Natural killer cell (primary cell): Measurements from ENCODE around the gene COPS3. TPM values are rescaled to one million over a fixed set of nuclear protein-coding genes. Genes with fewer than 3 reads are reported as not detected.
"Not testable (repeated sequence)": the region's sequence is repeated elsewhere in the genome, so short reads cannot be mapped to it uniquely, and the experiment has no call there.

Source experiments
- ATAC-seq, 3 donors: fragments of 150-1000 bp in 2 of 3; fragments of 200-7000 bp in 1 of 3; cut with Tn5 transposase; 1 replicate in 1 of 3; 2 replicates in 2 of 3; pipeline ENCODE4 v1.10.0; 2021; ENCODE audit warnings: mild to moderate bottlenecking in 2 of 3, moderate library complexity in 2 of 3
- DNase-seq, 2 donors: peaks; one replicate each; pipeline versions ENCODE4 v3.0.0 to v3.0.0-alpha.2; 2013 to 2021; ENCODE audit warnings: mixed read lengths in 1 of 2
- H3K27ac ChIP-seq: one replicate; pipeline ENCODE4 v1.5.1; 2013; ENCODE audit warnings: mild to moderate bottlenecking, low read length
- H3K27me3 ChIP-seq: one replicate; pipeline ENCODE4 v1.6.1; 2013; ENCODE audit warnings: low read length; ENCODE audit not compliant: control insufficient read depth, insufficient read depth
- H3K36me3 ChIP-seq: one replicate; pipeline ENCODE4 v1.6.1; 2013; ENCODE audit warnings: low read length; ENCODE audit not compliant: control insufficient read depth, insufficient read depth
- H3K4me1 ChIP-seq: one replicate; pipeline ENCODE4 v1.6.1; 2013; ENCODE audit warnings: low read length; ENCODE audit not compliant: control insufficient read depth, insufficient read depth
- H3K4me3 ChIP-seq: one replicate; pipeline ENCODE4 v1.5.1; 2013; ENCODE audit warnings: low read length
- H3K9me3 ChIP-seq: one replicate; pipeline ENCODE4 v1.6.1; 2013; ENCODE audit warnings: low read length; ENCODE audit not compliant: control insufficient read depth, insufficient read depth
- H3K27ac Mint-ChIP-seq, 2 donors: one replicate each; pipeline ENCODE4 v1.8.0; 2022; ENCODE audit warnings: mild to moderate bottlenecking in 2 of 2, mixed read lengths in 2 of 2, moderate library complexity in 1 of 2
- H3K27me3 Mint-ChIP-seq, 2 donors: one replicate each; pipeline ENCODE4 v1.8.0; 2022; ENCODE audit warnings: low read depth in 2 of 2, mixed read lengths in 2 of 2
- H3K36me3 Mint-ChIP-seq: one replicate; pipeline ENCODE4 v1.8.0; 2022; ENCODE audit warnings: mixed read lengths
- H3K4me1 Mint-ChIP-seq, 2 donors: one replicate each; pipeline ENCODE4 v1.8.0; 2022; ENCODE audit warnings: mixed read lengths in 2 of 2
- H3K4me3 Mint-ChIP-seq: one replicate; pipeline ENCODE4 v1.8.0; 2022; ENCODE audit warnings: mild to moderate bottlenecking, moderate library complexity, mixed read lengths
- H3K9me3 Mint-ChIP-seq, 2 donors: one replicate each; pipeline ENCODE4 v1.8.0; 2022; ENCODE audit warnings: mixed read lengths in 2 of 2
- CTCF ChIP-seq: fragments of 200-600 bp; IDR thresholded peaks from one replicate; pipeline ENCODE4 v1.8.0; 2022; ENCODE audit warnings: antibody characterized with exemption
- WGBS: methylation state at CpG from one replicate; pipeline ENCODE4 v1.1.7; 2013; ENCODE audit warnings: missing lambda C conversion rate; ENCODE audit not compliant: insufficient coverage; 5-methylcytosine and 5-hydroxymethylcytosine counted together
- intact Hi-C: fragments of 100-400 bp; cut with micrococcal nuclease; formaldehyde crosslinking; loops from one replicate; pipeline ENCODE4 v1.14.2; 2022
- total RNA-seq, 4 donors: library from RNA; stranded (reverse); fragments of 120-200 nt in 1 of 4; gene quantifications; one replicate each; pipeline versions ENCODE4 v1.2.3 to v1.2.4, GENCODE V29; 2013 to 2022

Gene COPS3
- total RNA-seq, 3 donors from 2014 or later (not counting 1 experiment from before 2014, with no cell fraction given), result 101 to 115 (median 102) TPM

DNA sequence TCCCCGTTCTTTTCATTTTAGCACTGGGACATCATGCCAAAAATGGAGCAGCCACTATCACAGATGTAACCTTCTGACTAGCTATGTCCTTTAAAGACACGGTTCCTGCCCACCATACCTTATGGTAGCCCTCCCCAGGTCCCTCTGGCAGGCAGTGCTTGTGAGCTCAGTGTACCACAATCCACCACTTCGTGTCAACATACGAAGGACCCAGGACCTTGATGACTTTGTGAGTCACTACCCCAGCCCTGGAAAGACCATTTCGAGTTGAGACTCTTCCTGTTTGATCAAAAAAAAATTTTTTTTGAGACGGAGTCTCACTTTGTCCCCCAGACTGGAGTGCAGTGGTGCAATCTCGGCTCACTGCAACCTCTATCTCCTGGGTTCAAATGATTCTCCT is 23.0 kb downstream of the COPS3 start:
- H3K4me1 ChIP-seq, result no peaks in the 10 kb centered on the region
- H3K27ac ChIP-seq, result no peak overlapping the region
- ATAC-seq, result no peak
- H3K4me1 Mint-ChIP-seq, result peaks cover 0 to 6% of the 10 kb centered on the region in 2 donors
- no peaks in the 10 kb centered on the region for H3K27me3 ChIP-seq
- no peaks in the 10 kb centered on the region for H3K9me3 ChIP-seq
- H3K4me3 ChIP-seq, result no peak overlapping the region
- H3K36me3 ChIP-seq, result peaks cover 60% of the 10 kb centered on the region
- H3K9me3 Mint-ChIP-seq, result no peaks in the 10 kb centered on the region
- TF ChIP-seq CTCF, result no peak
- no peak overlapping the region for H3K27ac Mint-ChIP-seq
- DNase-seq, result no peak
- H3K4me3 Mint-ChIP-seq, result no peak overlapping the region
- 95% methylated on average over 7 of the region's 7 CpGs for WGBS
- H3K27me3 Mint-ChIP-seq, result no peaks in the 10 kb centered on the region
- intact Hi-C loops, result no loop called here
- H3K36me3 Mint-ChIP-seq, result peaks cover 10% of the 10 kb centered on the region

DNA sequence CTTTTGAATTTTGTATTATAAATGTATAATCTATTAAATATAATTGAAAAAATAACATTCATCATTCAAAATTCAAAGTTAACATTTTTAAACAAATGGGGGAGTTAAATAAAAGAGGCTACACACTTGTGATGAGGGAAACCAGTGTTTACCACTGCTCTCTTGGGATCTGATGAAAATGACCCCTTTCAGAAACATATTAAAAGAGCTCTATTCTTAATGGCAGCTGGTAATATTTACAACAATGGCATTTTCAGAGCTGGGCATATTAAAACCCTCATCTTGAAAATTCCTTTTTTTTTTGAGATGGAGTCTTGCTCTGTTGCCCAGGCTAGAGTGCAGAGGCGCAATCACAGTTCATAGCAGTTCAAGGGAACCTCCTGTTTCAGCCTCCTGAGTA is 24.7 kb downstream of the COPS3 start:
- Mint-ChIP-seq H3K36me3 (peaks cover 10% of the 10 kb centered on the region), H3K4me3 (no peak overlapping the region), H3K27me3 (no peaks in the 10 kb centered on the region), H3K4me1 (peaks cover 0 to 6% of the 10 kb centered on the region in 2 donors), H3K27ac (no peak overlapping the region), H3K9me3 (no peaks in the 10 kb centered on the region)
- H3K36me3 ChIP-seq, result peaks cover 59% of the 10 kb centered on the region
- ATAC-seq (no peak), DNase-seq (no peak)
- no peaks in the 10 kb centered on the region for H3K27me3 ChIP-seq
- H3K27ac ChIP-seq, result no peak overlapping the region
- TF ChIP-seq CTCF, result no peak
- H3K4me1 ChIP-seq, result no peaks in the 10 kb centered on the region
- H3K4me3 ChIP-seq, result no peak overlapping the region
- 94% methylated on average over 1 of the region's 1 CpG for WGBS
- no peaks in the 10 kb centered on the region for H3K9me3 ChIP-seq
- intact Hi-C loops, result no loop called here

DNA sequence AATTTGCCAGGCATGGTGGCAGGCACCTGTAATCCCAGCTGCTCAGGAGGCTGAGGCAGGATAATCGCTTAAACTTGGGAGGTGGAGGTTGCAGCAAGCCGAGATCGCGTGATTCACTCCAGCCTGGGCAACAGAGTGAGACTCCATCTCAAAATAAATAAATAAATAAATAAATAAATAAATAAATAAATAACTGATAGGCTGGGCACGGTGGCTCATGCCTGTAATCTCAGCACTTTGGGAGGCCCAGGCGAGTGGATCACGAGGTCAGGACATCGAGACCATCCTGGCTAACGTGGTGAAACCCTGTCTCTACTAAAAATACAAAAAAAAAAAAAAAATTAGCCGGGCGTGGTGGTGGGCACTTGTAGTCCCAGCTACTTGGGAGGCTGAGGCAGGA is 25.4 kb downstream of the COPS3 start:
- 85% methylated on average over 8 of the region's 11 CpGs for WGBS

DNA sequence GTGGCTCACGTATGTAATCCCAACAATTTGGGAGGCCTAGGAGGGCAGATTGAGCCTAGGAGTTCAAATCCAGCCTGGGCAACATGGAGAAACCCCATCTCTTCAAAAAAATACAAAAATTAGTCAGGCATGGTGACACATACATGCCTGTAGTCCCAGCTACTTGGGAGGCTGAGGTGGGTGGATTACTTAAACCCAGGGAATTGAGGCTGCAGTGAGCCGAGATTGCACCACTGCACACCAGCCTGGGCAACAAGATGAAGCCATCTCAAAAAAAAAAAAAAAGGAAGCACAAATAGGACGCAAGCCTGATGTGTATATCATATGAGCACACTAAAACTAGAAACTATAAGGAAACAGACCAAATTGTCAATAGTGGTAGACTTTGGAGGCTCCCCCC is 27.0 kb downstream of the COPS3 start:
- H3K27me3 Mint-ChIP-seq, result no peaks in the 10 kb centered on the region
- WGBS, result 92% methylated on average over 2 of the region's 3 CpGs
- Histone ChIP-seq H3K27me3 (no peaks in the 10 kb centered on the region), H3K36me3 (peaks cover 52% of the 10 kb centered on the region), H3K4me3 (no peak overlapping the region), H3K4me1 (no peaks in the 10 kb centered on the region), H3K9me3 (no peaks in the 10 kb centered on the region), H3K27ac (no peak overlapping the region)
- DNase-seq, result no peak
- no peak for ATAC-seq
- H3K27ac Mint-ChIP-seq, result no peak overlapping the region
- intact Hi-C loops, result no loop called here
- no peaks in the 10 kb centered on the region for H3K9me3 Mint-ChIP-seq
- no peak overlapping the region for H3K4me3 Mint-ChIP-seq
- H3K4me1 Mint-ChIP-seq, result peaks cover 0 to 6% of the 10 kb centered on the region in 2 donors
- TF ChIP-seq CTCF, result no peak
- H3K36me3 Mint-ChIP-seq, result peaks cover 8% of the 10 kb centered on the region

More for the DNA sequence above, 25.4 kb downstream of the COPS3 start:
- DNase-seq, H3K4me3 ChIP-seq, H3K9me3 ChIP-seq, H3K27me3 ChIP-seq, H3K4me1 Mint-ChIP-seq, H3K4me1 ChIP-seq, ATAC-seq, H3K27ac ChIP-seq, H3K27me3 Mint-ChIP-seq, H3K4me3 Mint-ChIP-seq, H3K9me3 Mint-ChIP-seq, H3K27ac Mint-ChIP-seq, intact Hi-C loops: not testable (repeated sequence)
- H3K36me3 ChIP-seq, result peaks cover 58% of the 10 kb centered on the region
- H3K36me3 Mint-ChIP-seq, result peaks cover 10% of the 10 kb centered on the region
